ENCODE results near the gene CRP.

DNA sequence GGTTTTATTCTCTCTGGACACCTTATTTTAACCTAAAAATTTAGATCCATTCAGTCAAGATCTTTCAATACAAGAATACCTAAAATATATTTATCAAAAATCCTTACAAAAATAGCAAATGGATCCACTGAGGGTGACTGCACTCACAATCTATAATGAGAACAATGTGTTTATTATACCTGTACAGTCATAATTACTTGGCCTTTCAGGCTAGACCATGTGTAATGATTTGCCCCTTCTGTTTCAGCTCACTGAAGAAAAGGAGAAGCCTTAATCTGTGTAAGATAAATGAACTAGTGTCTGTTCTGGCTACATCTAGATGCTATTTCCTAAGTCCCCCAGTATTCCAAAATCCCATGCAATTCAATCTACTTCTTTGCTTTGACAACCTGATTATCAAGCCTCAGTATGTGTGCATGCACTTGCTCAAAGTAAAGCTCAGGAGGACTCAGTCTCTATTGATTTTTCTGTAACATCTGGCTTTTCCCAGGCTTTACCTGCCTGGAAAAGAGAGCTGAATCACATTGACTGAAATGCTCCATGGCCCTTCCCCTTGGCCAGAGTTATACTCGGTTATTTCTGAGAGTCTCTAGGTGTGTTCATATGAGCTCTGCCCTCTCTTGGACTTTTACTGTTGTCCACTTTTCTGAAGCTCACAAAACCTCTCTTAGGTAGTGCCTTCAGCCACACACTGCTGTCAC, 27.6 kb downstream of the CRP start:
- TF ChIP-seq, protein P1, sequence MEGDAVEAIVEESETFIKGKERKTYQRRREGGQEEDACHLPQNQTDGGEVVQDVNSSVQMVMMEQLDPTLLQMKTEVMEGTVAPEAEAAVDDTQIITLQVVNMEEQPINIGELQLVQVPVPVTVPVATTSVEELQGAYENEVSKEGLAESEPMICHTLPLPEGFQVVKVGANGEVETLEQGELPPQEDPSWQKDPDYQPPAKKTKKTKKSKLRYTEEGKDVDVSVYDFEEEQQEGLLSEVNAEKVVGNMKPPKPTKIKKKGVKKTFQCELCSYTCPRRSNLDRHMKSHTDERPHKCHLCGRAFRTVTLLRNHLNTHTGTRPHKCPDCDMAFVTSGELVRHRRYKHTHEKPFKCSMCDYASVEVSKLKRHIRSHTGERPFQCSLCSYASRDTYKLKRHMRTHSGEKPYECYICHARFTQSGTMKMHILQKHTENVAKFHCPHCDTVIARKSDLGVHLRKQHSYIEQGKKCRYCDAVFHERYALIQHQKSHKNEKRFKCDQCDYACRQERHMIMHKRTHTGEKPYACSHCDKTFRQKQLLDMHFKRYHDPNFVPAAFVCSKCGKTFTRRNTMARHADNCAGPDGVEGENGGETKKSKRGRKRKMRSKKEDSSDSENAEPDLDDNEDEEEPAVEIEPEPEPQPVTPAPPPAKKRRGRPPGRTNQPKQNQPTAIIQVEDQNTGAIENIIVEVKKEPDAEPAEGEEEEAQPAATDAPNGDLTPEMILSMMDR (IDR thresholded peaks at IDR 0.05) = no peak
- no peak for TF ChIP-seq POLR2A (IDR thresholded peaks at IDR 0.05)

Data from testis (tissue), 2 donors.